GM04504 (cell line): ENCODE data around the gene MAPK8IP3.
"Not testable (repeated sequence)": the region's sequence is repeated elsewhere in the genome, so short reads cannot be mapped to it uniquely, and the experiment has no call there.

Experiments used
- DNase-seq: peaks from one replicate; pipeline ENCODE4 v3.0.0-alpha.2; 2012; ENCODE audit warnings: low read depth

Gene MAPK8IP3

GRCh38 chr16:1787322-1788094, 81.5 kb downstream of the MAPK8IP3 start:
- DNase-seq, result no peak

- no peak for DNase-seq
These were observed 82.2 kb downstream of the MAPK8IP3 start for GRCh38 chr16:1788095-1788707.

GRCh38 chr16:1788708-1789100, 82.7 kb downstream of the MAPK8IP3 start:
- no peak for DNase-seq

- DNase-seq, result no peak
These were observed 83.6 kb downstream of the MAPK8IP3 start for GRCh38 chr16:1789643-1790045.

GRCh38 chr16:1790261-1790610, 84.2 kb downstream of the MAPK8IP3 start:
- DNase-seq, result no peak

GRCh38 chr16:1790611-1791255, 84.7 kb downstream of the MAPK8IP3 start:
- DNase-seq, result no peak

- no peak for DNase-seq
These were observed 85.4 kb downstream of the MAPK8IP3 start for GRCh38 chr16:1791256-1791942.

GRCh38 chr16:1791943-1792812, 86.2 kb downstream of the MAPK8IP3 start:
- no peak for DNase-seq

GRCh38 chr16:1792836-1793577, 87.0 kb downstream of the MAPK8IP3 start:
- DNase-seq, result no peak

GRCh38 chr16:1793578-1794220, 87.7 kb downstream of the MAPK8IP3 start, which contains the start of gene IGFALS:
Gene IGFALS (minus strand): TSS chr16:1793705. CDS start chr16:1793652, 53 bp downstream.
- no peak for DNase-seq

- no peak for DNase-seq
These were observed 88.4 kb downstream of the MAPK8IP3 start for GRCh38 chr16:1794221-1794871.

- no peak for DNase-seq
These were observed 89.1 kb downstream of the MAPK8IP3 start for GRCh38 chr16:1794908-1795666.

GRCh38 chr16:1799263-1799662, 93.3 kb downstream of the MAPK8IP3 start:
- not testable (repeated sequence) for DNase-seq

GRCh38 chr16:1800701-1801100, 94.7 kb downstream of the MAPK8IP3 start:
- DNase-seq, result peak; percentile 87

GRCh38 chr16:1807626-1808025, 101.6 kb downstream of the MAPK8IP3 start:
- DNase-seq, result no peak

- no peak for DNase-seq
These were observed 102.7 kb downstream of the MAPK8IP3 start for GRCh38 chr16:1808691-1809090.

- no peak for DNase-seq
These were observed 103.3 kb downstream of the MAPK8IP3 start for GRCh38 chr16:1809281-1809801.

- DNase-seq, result no peak
These were observed 104.1 kb downstream of the MAPK8IP3 start for GRCh38 chr16:1810106-1810505.

GRCh38 chr16:1810536-1810935, 104.5 kb downstream of the MAPK8IP3 start:
- DNase-seq, result no peak
